K562 (cell line): ENCODE measurements around the gene DYNLT4. TPM values are rescaled to one million over a fixed set of nuclear protein-coding genes. Genes with fewer than 3 reads are reported as not detected.

ENCODE experiments used
- BRD4 ChIP-seq: fragments of 200-600 bp; sonication (generic); IDR thresholded peaks from 2 replicates; pipeline ENCODE4 v1.6.1; 2017; ENCODE audit warnings: inconsistent platforms
- CHD7 ChIP-seq: fragments of 200-600 bp; sonication (generic); IDR thresholded peaks from one replicate; pipeline ENCODE4 v1.6.1; 2012; ENCODE audit warnings: mild to moderate bottlenecking, low read depth, low read length, inconsistent platforms
- ELF1 ChIP-seq: fragments of 200-800 bp; sonication (Bioruptor generic); IDR thresholded peaks from 2 replicates; pipeline ENCODE4 v1.6.1; 2016; ENCODE audit warnings: missing genetic modification characterization, missing compliant biosample characterization
- FOXK1 ChIP-seq: sonication (generic); formaldehyde crosslinking; IDR thresholded peaks from 2 replicates; pipeline ENCODE4 v1.8.0; 2022; ENCODE audit warnings: missing genetic modification reagents, mild to moderate bottlenecking, borderline replicate concordance
- HIVEP1 ChIP-seq: fragments of 250-450 bp; sonication (Bioruptor Pico); IDR thresholded peaks from 2 replicates; pipeline ENCODE4 v1.4.0; 2020; ENCODE audit warnings: mild to moderate bottlenecking
- KAT8 ChIP-seq: fragments of 450-650 bp; IDR thresholded peaks from 2 replicates; pipeline ENCODE4 v1.6.1; 2016; ENCODE audit warnings: low read depth, mild to moderate bottlenecking
- KLF16 ChIP-seq: IDR thresholded peaks from 2 replicates; pipeline ENCODE4 v1.6.1; 2016; ENCODE audit warnings: antibody characterized with exemption
- SREBF2 ChIP-seq: sonication (generic); formaldehyde crosslinking; IDR thresholded peaks from 2 replicates; pipeline ENCODE4 v1.4.0; 2020; ENCODE audit warnings: mild to moderate bottlenecking, missing genetic modification reagents
- STAT5B ChIP-seq: fragments of 250-450 bp; sonication (Bioruptor Pico); IDR thresholded peaks from 2 replicates; pipeline ENCODE4 v1.8.0; 2021; ENCODE audit warnings: mild to moderate bottlenecking, inconsistent platforms
- U2AF2 ChIP-seq: fragments of 200-400 bp; formaldehyde crosslinking; optimal IDR thresholded peaks from 2 replicates; pipeline ENCODE3; 2017; ENCODE audit warnings: low read depth, mild to moderate bottlenecking, low read length
- ZNF175 ChIP-seq: fragments of 200-800 bp; sonication (Bioruptor generic); IDR thresholded peaks from 2 replicates; pipeline ENCODE4 v1.6.1; 2016; ENCODE audit warnings: low read depth, mild to moderate bottlenecking, missing genetic modification characterization, missing compliant biosample characterization
- ZNF79 ChIP-seq: fragments of 250-450 bp; sonication (Bioruptor Pico); IDR thresholded peaks from 2 replicates; pipeline ENCODE4 v1.4.0; 2020; ENCODE audit warnings: low read depth, mild to moderate bottlenecking, moderate library complexity
- polyA plus RNA-seq, 8 experiments: library from polyadenylated mRNA; depleted of rRNA in 4 of 8; stranded (reverse) in 5 of 8; unstranded in 3 of 8; fragments of >200 nt; fragmentation: Nextera tagmentation in 2 of 8; fragmentation: Illumina TruSeq in 1 of 8; extraction: Ambion mirVana in 2 of 8; extraction: Trizol in 1 of 8; gene quantifications; 2 replicates each; pipeline versions ENCODE4 v1.2.1 to v1.2.3, GENCODE V29; 2011 to 2014; ENCODE audit warnings: inconsistent platforms in 1 of 8, missing spikeins in 1 of 8
- total RNA-seq, 7 experiments: library from RNA; depleted of rRNA in 6 of 7; stranded (reverse); fragments of >200 nt in 6 of 7; fragmentation: Illumina TruSeq in 2 of 7; extraction: Trizol in 2 of 7; gene quantifications; 2 replicates each; pipeline versions ENCODE4 v1.2.1 to v1.2.3, GENCODE V29; 2011 to 2021; ENCODE audit warnings: low replicate concordance in 1 of 7

Gene DYNLT4
- total and polyA plus RNA-seq, 9 of the 15 experiments (the other 6 are each of a cell fraction or from before 2014, with no cell fraction given), result 0.29 to 0.73 TPM; not detected in 7

- TF ChIP-seq CHD7 (no peak), KLF16 (peak; percentile 39; the same call in 1 of the 2 replicates), KAT8 (no peak), ZNF79 (no peak), HIVEP1 (no peak), ELF1 (tag) (no peak), STAT5B (CRISPR knock-in tag) (no peak), BRD4 (no peak), FOXK1 (no peak), SREBF2 (CRISPR knock-in tag) (no peak), ZNF175 (CRISPR knock-in tag) (no peak), U2AF2 (no peak)
Measured at GRCh38 chr1:44801491-44802305, 5.5 kb downstream of the DYNLT4 start (continued).
